ENCODE measurements around the gene MYO3B.

DNA sequence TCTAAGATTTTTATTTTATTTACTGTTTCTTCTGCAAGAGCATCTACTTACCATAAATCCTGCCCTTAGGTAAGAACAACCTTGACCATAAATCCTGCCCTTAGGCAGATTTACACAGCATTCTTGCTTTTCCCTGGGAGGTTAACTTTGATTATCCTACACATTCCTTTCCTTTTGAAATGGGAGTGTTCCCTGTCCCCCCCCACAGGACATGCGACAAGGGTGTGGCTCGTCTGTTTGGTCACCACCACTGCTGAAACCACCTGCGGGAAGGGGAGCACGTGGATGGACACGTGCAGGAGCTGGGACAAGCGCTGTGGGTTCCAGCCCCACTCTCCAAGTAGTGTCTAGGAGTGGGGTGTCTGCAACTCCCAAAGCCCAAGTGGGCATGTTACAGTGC is 297.9 kb downstream of the MYO3B start:
- TF ChIP-seq GATA2 (IDR thresholded peaks at IDR 0.05; ENCODE audit: low read depth, low read length): no peak
- TF ChIP-seq GATA3 (IDR thresholded peaks at IDR 0.05; ENCODE audit: low read depth, low read length): no peak
